Superior temporal gyrus (tissue), 1 donor: Measurements from ENCODE around the gene ABHD10.
"Not testable (repeated sequence)": the region's sequence is repeated elsewhere in the genome, so short reads cannot be mapped to it uniquely, and the experiment has no call there.

ENCODE experiments used
- DNase-seq: peaks from one replicate; pipeline ENCODE4 v3.0.0-alpha.2; 2016; ENCODE audit errors: extremely low spot score

ABHD10 gene

GRCh38 chr3:112032098-112032731 lies 53.4 kb downstream of the ABHD10 start:
- no peak for DNase-seq

- no peak for DNase-seq
These were observed 55.6 kb downstream of the ABHD10 start, which contains the start of gene TMPRSS7 for GRCh38 chr3:112034436-112034835. TSS of gene TMPRSS7 (plus strand) at chr3:112034736. CDS start at chr3:112034846, 110 bp downstream.

GRCh38 chr3:112035241-112035640 lies 56.4 kb downstream of the ABHD10 start:
- DNase-seq, result no peak

GRCh38 chr3:112037194-112037593 lies 58.4 kb downstream of the ABHD10 start:
- DNase-seq, result not testable (repeated sequence)

GRCh38 chr3:112038863-112039262 lies 60.0 kb downstream of the ABHD10 start:
- peak; percentile 62 for DNase-seq

GRCh38 chr3:112041321-112041720 lies 62.5 kb downstream of the ABHD10 start:
- no peak for DNase-seq

- peak; percentile 16 for DNase-seq
These were observed 64.0 kb downstream of the ABHD10 start for GRCh38 chr3:112042842-112043280.
